Gastrocnemius medialis (tissue), 4 donors: Measurements from ENCODE around the gene TMEM54. TPM values are rescaled to one million over a fixed set of nuclear protein-coding genes. Genes with fewer than 3 reads are reported as not detected.

Experiments used
- ATAC-seq, 2 donors: fragments of 150-250 bp; one replicate each; pipeline ENCODE4 v1.9.1; 2016
- DNase-seq, 2 donors: peaks; one replicate each; pipeline ENCODE4 v3.0.0-alpha.2; 2019
- H3K27ac ChIP-seq, 4 donors: fragments of 200-600 bp; sonication (generic); 1 replicate in 1 of 4; 2 replicates in 3 of 4; pipeline ENCODE4 v1.5.1; 2016 to 2018; ENCODE audit warnings: mild to moderate bottlenecking in 2 of 4, moderate library complexity in 1 of 4
- H3K27me3 ChIP-seq, 3 donors: fragments of 200-600 bp; sonication (generic) in 2 of 3; 1 replicate in 1 of 3; 2 replicates in 2 of 3; pipeline versions ENCODE4 v1.5.1 to v1.6.0; 2016 to 2019; ENCODE audit warnings: mild to moderate bottlenecking in 1 of 3, moderate library complexity in 1 of 3
- H3K36me3 ChIP-seq, 2 donors: fragments of 200-600 bp; sonication (generic) in 1 of 2; one replicate each; pipeline ENCODE4 v1.5.1; 2017 to 2018
- H3K4me1 ChIP-seq, 2 donors: fragments of 200-600 bp; sonication (generic) in 1 of 2; one replicate each; pipeline ENCODE4 v1.5.1; 2016 to 2017; ENCODE audit warnings: mild to moderate bottlenecking in 2 of 2
- H3K4me3 ChIP-seq, 4 donors: fragments of 200-600 bp; sonication (generic) in 3 of 4; 1 replicate in 1 of 4; 2 replicates in 3 of 4; pipeline ENCODE4 v1.5.1; 2016 to 2019; ENCODE audit warnings: mild to moderate bottlenecking in 2 of 4
- H3K9me3 ChIP-seq, 3 donors: fragments of 200-600 bp; sonication (generic) in 2 of 3; 1 replicate in 1 of 3; 2 replicates in 2 of 3; pipeline ENCODE4 v1.5.1; 2016 to 2019
- POLR2A ChIP-seq, 2 donors: fragments of 450-650 bp; IDR thresholded peaks; one replicate each; pipeline ENCODE4 v1.6.1; 2017; ENCODE audit warnings: antibody characterized with exemption in 2 of 2, mild to moderate bottlenecking in 2 of 2, moderate library complexity in 2 of 2
- in situ Hi-C, 4 donors: fragments of 200-750 bp; cut with MboI; loops; one replicate each; pipeline versions ENCODE4 v1.15.0 to v1.8.0; 2017; ENCODE audit warnings: low sequenced_read_pairs in 4 of 4
- intact Hi-C: fragments of 100-400 bp; cut with DNase I; formaldehyde crosslinking; loops from one replicate; pipeline ENCODE4 v1.15.1; 2023; ENCODE audit warnings: low total_unique reads
- total RNA-seq, 4 donors: library from RNA; depleted of rRNA; stranded (reverse); fragments of >200 nt; gene quantifications; one replicate each; pipeline versions ENCODE4 v1.1.0 to v1.2.3, GENCODE V29; 2016
- TF ChIP-seq, protein P1 (sequence below), 5 experiments: fragments of 450-650 bp in 3 of 5; fragments of 200-600 bp in 2 of 5; sonication (generic) in 2 of 5; IDR thresholded peaks in 4 of 5; conservative IDR thresholded peaks in 1 of 5; 1 replicate in 4 of 5; 2 replicates in 1 of 5; pipeline ENCODE4 v1.5.1; 2016 to 2019; ENCODE audit warnings: antibody characterized with exemption in 5 of 5, mild to moderate bottlenecking in 3 of 5, moderate library complexity in 3 of 5

TMEM54 gene
- total RNA-seq, 4 donors from 2014 or later: 4.0 to 7.0 (median 4.8) TPM

DNA sequence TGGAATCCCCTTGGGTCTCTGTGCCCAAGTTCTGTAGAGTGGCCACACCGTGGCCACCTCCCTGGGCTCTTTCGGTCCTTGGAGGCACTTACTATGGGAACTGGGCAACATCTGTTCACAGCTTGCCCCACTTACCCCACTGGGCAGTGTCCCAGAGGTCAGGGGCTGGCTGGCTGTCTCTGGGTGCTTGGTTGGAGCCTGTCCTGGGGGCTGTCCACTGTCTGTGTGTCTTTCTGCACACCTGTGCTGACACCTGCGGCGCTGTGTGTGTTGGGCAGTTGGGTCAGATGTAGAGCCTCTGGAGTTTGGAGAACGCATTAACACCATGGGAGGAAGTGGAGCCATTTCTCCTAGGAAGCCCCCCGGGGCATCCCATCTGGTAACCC, 1.3 kb upstream of the TMEM54 start:
- no peak overlapping the region for H3K27ac ChIP-seq
- H3K4me1 ChIP-seq: peaks cover 0 to 6% of the 10 kb centered on the region in 2 donors
- H3K4me3 ChIP-seq: no peak overlapping the region
- TF ChIP-seq, protein P1, sequence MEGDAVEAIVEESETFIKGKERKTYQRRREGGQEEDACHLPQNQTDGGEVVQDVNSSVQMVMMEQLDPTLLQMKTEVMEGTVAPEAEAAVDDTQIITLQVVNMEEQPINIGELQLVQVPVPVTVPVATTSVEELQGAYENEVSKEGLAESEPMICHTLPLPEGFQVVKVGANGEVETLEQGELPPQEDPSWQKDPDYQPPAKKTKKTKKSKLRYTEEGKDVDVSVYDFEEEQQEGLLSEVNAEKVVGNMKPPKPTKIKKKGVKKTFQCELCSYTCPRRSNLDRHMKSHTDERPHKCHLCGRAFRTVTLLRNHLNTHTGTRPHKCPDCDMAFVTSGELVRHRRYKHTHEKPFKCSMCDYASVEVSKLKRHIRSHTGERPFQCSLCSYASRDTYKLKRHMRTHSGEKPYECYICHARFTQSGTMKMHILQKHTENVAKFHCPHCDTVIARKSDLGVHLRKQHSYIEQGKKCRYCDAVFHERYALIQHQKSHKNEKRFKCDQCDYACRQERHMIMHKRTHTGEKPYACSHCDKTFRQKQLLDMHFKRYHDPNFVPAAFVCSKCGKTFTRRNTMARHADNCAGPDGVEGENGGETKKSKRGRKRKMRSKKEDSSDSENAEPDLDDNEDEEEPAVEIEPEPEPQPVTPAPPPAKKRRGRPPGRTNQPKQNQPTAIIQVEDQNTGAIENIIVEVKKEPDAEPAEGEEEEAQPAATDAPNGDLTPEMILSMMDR (IDR thresholded peaks at IDR 0.05 in 4 of 5, conservative IDR thresholded peaks at IDR 0.05 in 1 of 5): no peak
- TF ChIP-seq POLR2A (IDR thresholded peaks at IDR 0.05): no peak
- intact Hi-C loops (no loop called here), in situ Hi-C loops (no loop called here)
- DNase-seq (no peak), ATAC-seq (no peak)
- H3K36me3 ChIP-seq: no peaks in the 10 kb centered on the region
- no peaks in the 10 kb centered on the region for H3K9me3 ChIP-seq
- peaks cover 8 to 9% (median 8%) of the 10 kb centered on the region in 3 donors for H3K27me3 ChIP-seq

DNA sequence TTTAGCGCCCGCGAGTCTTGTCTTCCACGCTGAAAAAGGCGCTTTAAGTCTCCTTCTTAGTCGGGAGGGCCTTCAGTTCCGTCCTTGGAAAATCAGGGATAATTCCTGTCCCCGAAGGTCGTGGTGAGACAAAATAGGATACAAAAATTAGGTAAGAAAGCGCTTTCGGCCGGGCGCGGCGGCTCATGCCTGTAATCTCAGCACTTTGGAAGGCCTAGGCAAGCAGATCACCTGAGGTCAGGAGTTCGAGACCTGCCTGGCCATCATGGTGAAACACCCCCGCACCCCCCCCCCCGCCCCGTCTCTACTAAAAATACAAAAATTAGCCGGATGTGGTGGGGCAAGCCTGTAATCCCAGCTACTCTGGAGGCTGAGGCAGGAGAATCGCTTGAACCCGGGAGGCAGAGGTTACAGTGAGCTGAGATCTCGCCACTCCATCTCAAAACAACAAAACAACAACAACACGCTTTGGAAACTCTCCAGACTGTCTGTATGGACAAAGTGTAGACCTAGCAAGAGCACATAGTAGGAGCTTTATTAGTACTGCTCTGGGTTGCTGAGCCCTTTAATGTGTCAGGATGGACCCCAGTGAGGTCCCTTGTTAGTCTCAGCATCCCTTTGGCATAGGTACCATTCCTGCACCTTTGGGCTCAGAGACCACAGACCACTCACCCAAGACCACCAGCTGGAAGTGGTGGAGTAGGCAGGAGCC, 790 bp upstream of the TMEM54 start:
- DNase-seq (no peak), ATAC-seq (no peak)
- peak overlapping the region; percentile 46 to 65 (median 58) for H3K4me3 ChIP-seq
- intact Hi-C loops: no loop called here
- no peaks in the 10 kb centered on the region for H3K36me3 ChIP-seq
- TF ChIP-seq POLR2A (IDR thresholded peaks at IDR 0.05): no peak
- TF ChIP-seq, protein P1 (IDR thresholded peaks at IDR 0.05 in 4 of 5, conservative IDR thresholded peaks at IDR 0.05 in 1 of 5): no peak
- in situ Hi-C loops: no loop called here
- peaks cover 0 to 6% of the 10 kb centered on the region in 2 donors for H3K4me1 ChIP-seq
- H3K27ac ChIP-seq: no peak overlapping the region
- H3K27me3 ChIP-seq: peaks cover 8 to 9% (median 8%) of the 10 kb centered on the region in 3 donors
- H3K9me3 ChIP-seq: no peaks in the 10 kb centered on the region

DNA sequence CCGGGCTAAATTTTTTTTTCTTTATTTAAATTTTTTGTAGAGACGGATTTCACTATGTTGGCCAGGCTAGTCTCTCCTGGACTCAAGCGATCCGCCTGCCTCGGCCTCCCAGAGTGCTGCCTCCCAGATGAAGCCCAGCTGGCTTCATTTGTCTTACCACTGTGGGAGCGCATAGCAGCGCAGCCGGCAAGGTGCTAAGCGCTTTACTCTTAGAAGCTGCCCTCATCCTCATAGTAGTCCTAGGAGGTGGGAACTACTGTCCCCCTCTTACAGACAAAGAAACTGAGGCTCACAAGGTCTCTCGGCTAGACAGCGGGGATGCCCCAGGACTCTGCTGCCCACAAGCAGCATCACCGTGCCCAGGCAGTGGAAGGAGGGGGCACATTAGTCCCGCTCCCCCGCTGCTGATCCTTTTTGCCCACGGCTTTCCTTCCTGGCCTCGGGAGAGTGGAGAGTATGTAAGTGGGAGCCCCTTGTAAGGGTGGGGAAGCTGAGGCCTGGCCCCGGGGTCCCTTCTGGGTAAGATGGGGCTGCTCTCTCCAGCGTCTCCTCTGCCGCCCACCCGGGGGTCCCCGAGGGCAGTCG, 726 bp downstream of the TMEM54 start:
- peaks cover 0 to 6% of the 10 kb centered on the region in 2 donors for H3K4me1 ChIP-seq
- DNase-seq (no peak), ATAC-seq (no peak)
- H3K27me3 ChIP-seq: peaks cover 8 to 9% (median 8%) of the 10 kb centered on the region in 3 donors
- in situ Hi-C loops (no loop called here), intact Hi-C loops (no loop called here)
- TF ChIP-seq, protein P1 (IDR thresholded peaks at IDR 0.05 in 4 of 5, conservative IDR thresholded peaks at IDR 0.05 in 1 of 5): no peak
- no peak for TF ChIP-seq POLR2A (IDR thresholded peaks at IDR 0.05)
- H3K9me3 ChIP-seq: no peaks in the 10 kb centered on the region
- peak overlapping the region in 2 of 4 donors; percentile 2 to 33 for H3K27ac ChIP-seq
- peak overlapping the region; percentile 54 to 69 (median 62) for H3K4me3 ChIP-seq
- H3K36me3 ChIP-seq: no peaks in the 10 kb centered on the region

DNA sequence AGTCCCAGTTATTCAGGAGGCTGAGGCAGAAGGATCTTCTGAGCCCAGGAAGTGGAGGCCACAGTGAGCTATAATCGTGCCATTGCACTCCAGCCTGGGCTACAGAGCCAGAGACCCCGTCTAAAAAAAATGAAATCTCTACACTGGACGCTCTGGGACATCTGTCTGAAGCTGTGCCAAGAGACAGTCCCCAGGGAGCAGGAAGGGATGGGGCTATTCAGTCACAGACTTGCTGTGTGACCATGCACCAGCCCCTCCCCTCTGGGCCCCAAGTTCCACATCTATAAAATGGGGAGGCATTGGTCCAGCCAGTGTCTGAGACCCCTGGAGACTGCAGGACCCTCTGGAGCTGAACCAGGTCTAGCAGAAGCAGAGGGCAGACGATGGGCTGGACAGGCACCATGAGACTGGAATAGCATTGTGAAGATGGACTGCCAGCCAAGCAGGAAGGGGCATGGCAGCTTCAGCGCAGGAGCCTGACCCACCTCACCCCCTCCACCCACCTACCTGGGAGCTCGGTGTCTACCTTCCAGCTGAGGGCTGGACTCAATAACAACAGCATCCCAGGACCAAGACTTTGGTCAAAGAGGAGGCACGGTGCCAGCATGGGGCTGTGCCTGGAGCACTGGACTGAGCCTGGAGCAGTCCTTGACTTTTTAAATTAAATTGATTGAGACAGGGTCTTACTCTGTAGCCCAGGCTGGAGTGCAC, 1.4 kb downstream of the TMEM54 start:
- Histone ChIP-seq H3K27ac (no peak overlapping the region), H3K4me3 (no peak overlapping the region), H3K27me3 (peaks cover 8 to 9% (median 8%) of the 10 kb centered on the region in 3 donors), H3K9me3 (no peaks in the 10 kb centered on the region), H3K36me3 (no peaks in the 10 kb centered on the region), H3K4me1 (peaks cover 0 to 6% of the 10 kb centered on the region in 2 donors)
- no peak for DNase-seq
- TF ChIP-seq, protein P1 (IDR thresholded peaks at IDR 0.05 in 4 of 5, conservative IDR thresholded peaks at IDR 0.05 in 1 of 5): no peak
- TF ChIP-seq POLR2A (IDR thresholded peaks at IDR 0.05): no peak
- in situ Hi-C loops: no loop called here
- intact Hi-C loops: no loop called here
- no peak for ATAC-seq
